ENCODE data around the gene GATA2. TPM values are rescaled to one million over a fixed set of nuclear protein-coding genes. Genes with fewer than 3 reads are reported as not detected.

Gene GATA2
- polyA plus RNA-seq, 4 donors, result 38.8 to 47.6 (median 43.6) TPM

DNA sequence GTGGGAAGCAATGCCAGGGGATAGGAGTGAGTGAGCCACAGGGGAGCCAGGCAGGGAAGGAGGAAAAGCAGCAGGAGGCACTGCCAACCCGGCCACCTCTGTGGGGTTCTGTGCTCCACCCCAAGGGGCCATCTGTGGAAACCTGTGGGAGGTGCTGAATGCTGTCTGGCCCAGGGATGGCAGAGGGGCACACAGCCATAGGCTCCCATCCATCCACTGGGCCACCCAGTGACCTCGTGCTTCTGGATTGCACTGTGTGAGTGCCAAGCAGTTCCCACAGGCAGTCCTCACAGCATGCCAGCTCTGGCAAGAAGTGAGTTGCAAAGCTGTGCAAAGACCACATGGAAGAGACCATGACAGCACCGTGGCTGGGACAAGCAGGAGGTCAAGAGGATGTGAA lies 53.8 kb downstream of the GATA2 start:
- no peak for DNase-seq (ENCODE audit: low read depth in 4 of 4, low spot score in 3 of 4)

DNA sequence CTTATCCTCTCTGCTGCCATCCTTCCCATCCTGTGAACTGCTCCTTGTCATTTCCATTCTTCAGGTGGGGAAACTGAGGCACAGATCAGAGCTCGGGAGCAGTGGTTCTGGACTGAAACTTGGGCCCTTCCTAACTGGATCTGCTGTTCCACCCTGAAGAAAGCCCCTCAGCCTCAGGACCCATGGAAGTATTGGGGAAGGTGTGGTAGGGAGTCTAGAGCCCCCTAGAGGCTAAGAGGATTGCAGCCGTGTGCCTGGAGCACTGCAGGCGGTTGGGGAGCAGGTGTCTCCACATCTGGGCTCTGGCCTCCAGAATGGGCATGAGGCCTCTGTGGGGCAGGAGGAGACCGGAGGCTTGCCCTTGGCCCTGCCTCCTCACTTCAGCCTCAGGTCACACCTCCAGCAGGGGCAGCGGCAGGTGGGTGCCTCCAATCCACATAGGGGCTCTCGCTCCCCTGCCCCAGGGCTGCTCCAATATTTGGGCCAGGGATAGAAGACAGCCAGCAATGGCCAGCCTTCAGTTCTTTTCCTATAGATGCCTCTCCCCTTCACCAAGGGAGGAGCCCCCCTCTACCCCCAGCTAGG lies 54.4 kb downstream of the GATA2 start:
- no peak for DNase-seq (ENCODE audit: low read depth in 4 of 4, low spot score in 3 of 4)

DNA sequence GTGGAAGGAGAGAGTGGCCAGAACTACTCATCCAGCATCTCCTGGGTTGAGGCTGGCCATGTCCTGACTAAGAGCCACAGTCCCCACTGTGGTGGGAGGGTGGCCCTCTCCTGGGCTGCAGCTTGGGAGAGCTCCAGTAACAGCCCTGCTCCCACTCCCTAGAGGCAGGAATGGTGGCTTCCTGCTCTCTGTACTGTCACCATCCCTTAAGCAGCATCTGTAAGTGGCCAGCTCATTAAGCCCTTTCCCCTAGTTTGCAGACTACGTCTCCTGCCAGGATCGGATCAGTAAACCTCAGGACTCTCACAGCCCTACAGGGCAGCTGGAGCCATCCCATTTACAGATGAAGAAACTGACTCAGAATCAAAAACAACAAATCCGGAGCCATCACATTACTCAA lies 56.8 kb downstream of the GATA2 start:
- no peak for DNase-seq (ENCODE audit: low read depth in 4 of 4, low spot score in 3 of 4)

DNA sequence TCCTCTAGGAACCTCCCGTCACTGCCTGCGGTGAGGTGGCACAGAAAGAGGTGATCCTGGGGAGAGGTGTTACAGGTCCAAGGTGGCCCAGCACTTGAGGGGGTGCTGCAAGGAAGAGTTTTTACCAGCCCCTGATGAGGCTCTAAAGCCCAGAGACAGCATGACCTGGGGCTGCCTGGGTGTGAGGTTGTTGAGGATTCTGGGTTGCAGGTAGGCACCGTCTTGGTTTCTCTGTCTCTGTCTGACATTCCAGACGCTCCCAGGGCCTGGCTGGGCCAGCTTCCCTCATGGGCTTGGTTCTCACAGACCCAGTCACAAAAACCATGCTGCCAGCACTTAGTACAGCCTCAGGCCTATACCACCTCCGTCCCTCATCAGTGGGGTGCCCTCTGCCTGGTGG lies 57.4 kb downstream of the GATA2 start:
- DNase-seq (ENCODE audit: low read depth in 4 of 4, low spot score in 3 of 4), result no peak

DNA sequence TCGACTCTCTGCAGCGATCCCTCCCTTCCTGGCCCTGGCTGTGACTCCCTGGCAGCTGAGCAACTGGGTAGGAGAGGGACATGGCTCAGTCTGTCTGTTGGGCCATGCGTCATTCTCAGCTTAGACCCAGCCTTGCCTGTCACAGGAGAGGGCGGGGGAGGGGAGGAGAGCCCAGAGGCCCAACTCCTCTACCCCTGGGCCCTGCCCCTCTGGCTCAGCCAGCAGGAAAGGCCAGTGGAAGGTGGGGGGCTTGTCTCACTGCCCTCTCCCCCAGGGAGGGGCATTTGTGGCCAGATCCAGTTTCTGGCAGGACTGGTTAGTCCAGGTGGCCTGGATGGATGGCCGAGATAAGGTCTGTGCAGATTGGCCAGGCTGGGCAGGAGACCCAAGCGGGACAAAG lies 57.9 kb downstream of the GATA2 start:
- no peak for DNase-seq (ENCODE audit: low read depth in 4 of 4, low spot score in 3 of 4)

DNA sequence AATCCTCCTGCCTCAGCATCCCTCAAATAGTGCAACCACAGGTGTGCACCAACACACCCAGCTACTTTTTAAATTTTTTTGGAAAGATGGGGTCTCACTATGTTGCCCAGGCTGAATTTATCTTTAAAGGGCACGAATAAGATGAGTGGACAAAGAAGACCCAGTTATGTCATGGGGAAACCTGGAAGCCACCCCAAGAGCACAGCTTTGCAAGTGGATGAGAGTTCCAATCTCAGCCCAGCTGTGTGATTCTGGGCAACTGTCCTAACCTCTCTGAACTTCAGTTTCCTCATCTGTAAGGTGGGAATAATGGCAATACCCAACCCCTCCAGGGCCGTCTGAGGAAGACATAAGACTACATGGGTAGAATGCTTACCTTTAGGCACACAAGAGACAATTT lies 58.5 kb downstream of the GATA2 start:
- DNase-seq (ENCODE audit: low read depth in 4 of 4, low spot score in 3 of 4), result no peak

DNA sequence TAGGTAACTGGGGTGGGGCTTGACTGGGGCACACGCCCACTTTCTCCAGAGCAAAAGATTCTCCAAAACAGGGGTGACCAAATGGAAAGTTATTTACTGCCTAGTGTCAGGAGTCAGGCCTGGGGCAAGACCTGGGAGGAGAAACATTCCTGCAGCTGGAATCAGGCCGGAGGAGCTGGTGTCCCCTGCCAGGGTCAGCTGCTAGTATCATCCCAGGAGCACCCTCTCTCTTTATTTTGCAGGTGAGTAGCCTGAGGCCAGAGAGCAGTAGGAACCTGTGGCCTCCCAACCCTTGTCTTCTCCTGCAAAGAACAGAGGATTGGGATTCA lies 59.2 kb downstream of the GATA2 start:
- no peak for DNase-seq (ENCODE audit: low read depth in 4 of 4, low spot score in 3 of 4)

DNA sequence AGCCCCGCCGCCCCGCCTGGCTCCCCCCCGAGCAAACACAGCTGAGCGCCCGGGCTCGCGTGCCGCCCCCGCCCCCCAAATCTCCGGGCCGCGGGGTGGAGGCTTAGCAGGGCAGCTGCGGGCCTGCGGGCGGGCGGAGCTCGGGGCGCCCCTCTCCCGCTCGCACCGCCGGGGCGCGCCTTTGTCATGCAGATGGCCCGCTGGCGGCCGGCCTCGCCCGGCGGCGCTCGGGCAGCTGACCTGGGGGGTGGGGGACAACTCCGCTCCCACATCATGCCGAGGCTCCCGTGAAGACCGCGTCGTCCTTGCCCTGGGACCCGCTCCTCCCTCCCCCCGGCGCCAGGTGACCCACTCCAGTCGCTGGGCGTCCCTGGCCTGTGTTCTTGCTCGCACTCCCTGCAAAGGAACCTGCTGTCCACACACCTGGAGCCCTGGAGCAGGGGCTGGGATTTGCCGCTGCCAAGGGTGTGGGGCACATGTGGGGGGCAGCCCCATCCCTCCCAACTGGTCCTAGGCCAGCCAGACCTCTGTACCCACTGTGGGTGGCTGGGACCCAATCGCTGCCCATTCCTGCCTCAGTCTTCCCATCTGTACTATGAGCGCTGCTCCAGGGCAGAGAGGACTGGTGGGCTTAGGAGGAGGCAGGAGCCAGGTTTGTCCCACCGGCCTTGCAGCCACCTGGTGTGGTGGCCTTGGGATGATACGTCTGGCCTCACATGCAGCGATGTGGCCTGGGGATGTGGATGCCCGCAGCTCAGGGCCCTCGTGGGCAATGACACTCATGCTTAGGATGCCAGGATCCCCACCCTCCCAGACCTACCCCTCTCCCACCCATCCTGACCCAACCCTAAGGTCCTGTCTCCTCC lies 59.8 kb downstream of the GATA2 start:
- DNase-seq (ENCODE audit: low read depth in 4 of 4, low spot score in 3 of 4), result no peak

DNA sequence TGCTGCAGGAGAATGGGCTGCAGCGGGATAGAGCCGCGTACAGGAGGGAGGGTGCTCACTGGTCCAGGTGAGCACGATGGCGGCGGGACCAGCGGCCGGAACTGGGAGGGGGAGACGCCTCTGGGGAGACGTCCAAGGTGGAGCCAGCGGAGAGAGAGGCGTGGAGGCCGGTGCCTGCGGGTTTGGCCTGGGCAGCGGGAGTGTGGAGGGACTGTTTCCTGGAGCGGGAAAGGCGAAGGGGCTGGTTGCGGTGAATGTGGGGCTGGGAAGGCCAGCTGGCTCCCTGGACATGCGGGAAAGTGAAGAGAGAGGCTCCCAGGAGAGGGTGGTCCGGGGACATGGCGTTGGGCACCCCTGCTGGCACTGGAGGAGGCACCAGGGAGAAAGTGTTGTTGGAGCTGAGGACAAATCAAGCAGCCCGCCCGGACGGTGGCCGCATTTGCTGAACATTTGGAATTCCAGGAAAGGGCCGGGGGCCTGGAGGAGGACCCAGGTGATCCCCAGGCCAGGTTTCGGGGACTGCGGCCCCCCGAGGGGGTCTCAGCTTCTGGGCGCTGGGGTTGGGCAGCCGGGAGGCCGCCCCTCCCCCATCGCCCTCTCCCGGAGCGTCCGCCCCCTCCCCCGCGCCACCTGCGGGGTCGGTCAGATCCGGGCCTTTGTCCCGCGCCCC lies 60.6 kb downstream of the GATA2 start:
- no peak for DNase-seq (ENCODE audit: low read depth in 4 of 4, low spot score in 3 of 4)

DNA sequence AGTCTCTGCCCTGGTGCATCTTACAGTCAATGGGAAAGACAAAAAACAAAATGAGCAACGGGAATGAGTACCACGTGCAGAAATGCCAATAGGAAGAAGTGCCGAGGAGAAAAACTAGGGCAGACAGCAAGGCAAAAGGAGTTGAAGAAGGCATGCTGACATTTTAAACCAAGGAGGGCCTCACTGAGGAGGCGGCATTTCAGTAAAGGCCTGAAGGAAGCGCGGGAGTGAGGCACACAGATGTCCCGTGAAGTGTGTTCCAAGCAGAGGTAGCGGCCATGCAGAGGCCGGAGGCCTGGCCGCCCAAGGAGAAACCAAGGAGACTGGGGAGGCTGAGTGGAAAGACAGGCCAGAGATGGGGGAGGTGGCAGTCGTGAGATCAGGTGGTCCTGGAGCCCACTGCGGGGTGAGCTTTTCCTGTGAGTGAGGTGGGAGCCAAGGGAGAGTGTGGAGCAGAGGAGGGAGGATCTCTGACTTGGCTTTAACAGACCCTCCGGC lies 61.1 kb downstream of the GATA2 start:
- no peak for DNase-seq (ENCODE audit: low read depth in 4 of 4, low spot score in 3 of 4)

DNA sequence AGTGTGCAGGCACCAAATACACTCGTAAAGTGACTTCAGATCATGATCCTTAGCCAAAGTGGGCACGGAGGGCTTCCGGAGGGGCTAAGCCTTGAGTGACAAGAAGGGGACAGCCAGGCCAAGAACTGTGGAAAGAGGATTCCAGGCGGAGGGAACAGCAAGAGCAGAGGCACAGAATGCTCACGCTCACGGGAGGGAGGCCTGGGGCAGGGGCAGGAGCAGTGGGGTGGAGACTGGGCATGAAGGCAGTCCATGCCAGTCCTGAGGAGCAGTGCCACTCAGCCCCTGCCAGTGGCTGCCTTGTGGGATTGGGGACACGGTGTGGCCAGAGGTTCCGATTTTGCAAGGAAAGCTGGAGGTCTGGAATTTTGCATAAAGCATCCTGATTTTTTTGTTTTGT lies 62.3 kb downstream of the GATA2 start:
- no peak for DNase-seq (ENCODE audit: low read depth in 4 of 4, low spot score in 3 of 4)

DNA sequence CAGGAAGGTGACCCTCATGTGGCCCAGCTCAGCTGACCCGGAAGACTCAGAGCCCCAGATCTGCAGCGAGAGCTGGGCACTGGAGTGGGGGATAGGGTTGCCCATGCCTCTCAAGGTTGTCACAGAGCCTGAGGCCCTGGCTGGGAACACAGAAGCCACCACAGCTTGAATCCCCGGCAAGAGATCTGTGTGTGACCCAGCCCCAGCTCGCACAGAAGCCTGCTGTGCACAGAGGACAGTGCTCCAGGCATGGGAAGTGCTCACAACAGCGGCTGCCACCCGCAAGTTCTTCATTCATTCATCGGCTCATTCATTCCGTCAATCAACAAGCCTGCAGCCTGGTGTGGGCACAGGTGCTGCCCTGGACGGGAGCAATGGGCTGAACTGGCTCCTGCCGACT lies 62.7 kb downstream of the GATA2 start:
- DNase-seq (ENCODE audit: low read depth in 4 of 4, low spot score in 3 of 4), result no peak

DNA sequence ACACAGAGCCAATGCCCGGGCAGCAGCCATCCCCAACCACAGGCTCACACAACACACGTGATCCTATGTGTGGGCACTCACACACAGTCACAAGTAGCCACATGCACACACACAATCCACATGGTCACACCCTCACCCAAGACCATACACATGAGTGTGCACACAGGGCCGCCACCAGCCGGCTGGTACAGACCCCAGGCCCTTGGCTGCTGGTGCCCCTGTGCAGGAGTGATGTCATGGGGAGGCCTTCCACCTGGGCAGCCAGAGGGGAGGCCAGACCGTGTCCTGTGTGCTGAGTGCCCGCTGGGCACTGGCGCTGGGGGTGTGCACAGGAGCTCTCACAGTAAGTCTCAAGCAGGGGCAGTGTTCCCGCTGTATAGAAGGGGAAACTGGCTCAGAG lies 63.2 kb downstream of the GATA2 start:
- no peak for DNase-seq (ENCODE audit: low read depth in 4 of 4, low spot score in 3 of 4)

Other genes starting within 250 kb of the GATA2 start
- gene DNAJB8, start 26.3 kb downstream of the GATA2 start, polyA plus RNA-seq (ENCODE audit: insufficient read length in 4 of 4), result not detected
- 100 to 1,000 TPM; 212 to 227 (median 213) TPM for gene RPN1, start 157.6 kb upstream of the GATA2 start, polyA plus RNA-seq (ENCODE audit: insufficient read length in 4 of 4)
- gene RAB7A, start 233.0 kb upstream of the GATA2 start, polyA plus RNA-seq (ENCODE audit: insufficient read length in 4 of 4), result 100 to 1,000 TPM; 242 to 320 (median 290) TPM